Body of pancreas (tissue), 4 donors: Measurements from ENCODE around the gene CPSF4L. TPM values are rescaled to one million over a fixed set of nuclear protein-coding genes. Genes with fewer than 3 reads are reported as not detected.

Experiments
- ATAC-seq: fragments of 150-250 bp; one replicate; pipeline ENCODE4 v1.9.1; 2016
- DNase-seq, 4 donors: peaks; one replicate each; pipeline ENCODE4 v3.0.0-alpha.2; 2019
- H3K27ac ChIP-seq, 4 donors: fragments of 200-600 bp; sonication (generic); 1 replicate in 3 of 4; 2 replicates in 1 of 4; pipeline versions ENCODE4 v1.5.1 to v1.6.1; 2016 to 2019; ENCODE audit warnings: mild to moderate bottlenecking in 1 of 4, mixed read lengths in 1 of 4, moderate library complexity in 1 of 4
- H3K27me3 ChIP-seq, 2 donors: fragments of 200-600 bp; sonication (generic); one replicate each; pipeline ENCODE4 v1.6.0; 2016; ENCODE audit warnings: mild to moderate bottlenecking in 1 of 2
- H3K36me3 ChIP-seq, 2 donors: fragments of 200-600 bp; sonication (generic); replicated peaks in 1 of 2; 2 replicates each; pipeline ENCODE4 v1.5.1; 2016; ENCODE audit warnings: low read depth in 2 of 2; ENCODE audit not compliant: insufficient read depth in 1 of 2
- H3K4me1 ChIP-seq: fragments of 200-600 bp; sonication (generic); one replicate; pipeline ENCODE4 v1.6.0; 2016
- H3K4me3 ChIP-seq, 2 donors: fragments of 200-600 bp; sonication (generic); 1 replicate in 1 of 2; 2 replicates in 1 of 2; pipeline ENCODE4 v1.5.1; 2016 to 2019
- H3K9me3 ChIP-seq, 3 donors: fragments of 200-600 bp; sonication (generic); 1 replicate in 2 of 3; 2 replicates in 1 of 3; pipeline ENCODE4 v1.5.1; 2016
- POLR2A ChIP-seq, 3 donors: fragments of 450-650 bp; IDR thresholded peaks; one replicate each; pipeline ENCODE4 v1.6.1; 2016; ENCODE audit warnings: antibody characterized with exemption in 3 of 3, mild to moderate bottlenecking in 2 of 3
- WGBS, 2 donors: methylation state at CpG; one replicate each; pipeline ENCODE4 v1.1.5; 2017; 5-methylcytosine and 5-hydroxymethylcytosine counted together
- intact Hi-C: fragments of 100-400 bp; cut with DNase I; formaldehyde crosslinking; loops from one replicate; pipeline ENCODE4 v1.15.1; 2023
- total RNA-seq, 2 donors: library from RNA; depleted of rRNA; stranded (reverse); fragments of >200 nt; gene quantifications; one replicate each; pipeline ENCODE4 v1.1.0, GENCODE V29; 2016
- TF ChIP-seq, protein P1 (sequence below), 7 experiments: fragments of 450-650 bp in 4 of 7; fragments of 200-600 bp in 3 of 7; sonication (generic) in 3 of 7; IDR thresholded peaks; one replicate each; pipeline ENCODE4 v1.5.1; 2016 to 2019; ENCODE audit warnings: antibody characterized with exemption in 7 of 7

The CPSF4L gene
- total RNA-seq, 2 donors from 2014 or later: not detected

DNA sequence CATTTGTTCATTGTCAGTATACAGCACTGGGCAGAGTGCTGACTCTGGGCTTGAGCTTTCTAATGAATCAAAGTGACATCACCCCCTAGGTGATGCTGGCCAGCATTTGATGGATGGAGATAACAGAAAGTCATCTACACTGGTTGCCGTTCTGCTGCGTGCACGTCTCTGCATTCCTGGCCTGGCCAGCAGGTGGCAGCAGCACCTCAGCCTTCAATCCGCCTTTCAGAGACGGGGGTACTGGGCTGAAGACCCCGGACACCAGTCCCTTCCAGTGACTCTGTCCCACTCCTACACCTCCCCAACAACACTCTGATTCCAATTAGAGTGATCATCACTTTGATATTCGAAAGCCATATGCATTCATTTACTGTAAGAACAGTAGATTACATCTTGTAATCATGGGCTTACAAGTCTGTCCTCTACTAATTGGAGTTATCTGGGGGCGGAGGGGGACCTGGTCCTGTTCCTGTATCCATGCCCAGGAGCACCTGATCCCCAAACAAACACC, 6.0 kb downstream of the CPSF4L start:
- Histone ChIP-seq H3K27ac (no peak overlapping the region), H3K27me3 (no peaks in the 10 kb centered on the region)
- TF ChIP-seq, protein P1, sequence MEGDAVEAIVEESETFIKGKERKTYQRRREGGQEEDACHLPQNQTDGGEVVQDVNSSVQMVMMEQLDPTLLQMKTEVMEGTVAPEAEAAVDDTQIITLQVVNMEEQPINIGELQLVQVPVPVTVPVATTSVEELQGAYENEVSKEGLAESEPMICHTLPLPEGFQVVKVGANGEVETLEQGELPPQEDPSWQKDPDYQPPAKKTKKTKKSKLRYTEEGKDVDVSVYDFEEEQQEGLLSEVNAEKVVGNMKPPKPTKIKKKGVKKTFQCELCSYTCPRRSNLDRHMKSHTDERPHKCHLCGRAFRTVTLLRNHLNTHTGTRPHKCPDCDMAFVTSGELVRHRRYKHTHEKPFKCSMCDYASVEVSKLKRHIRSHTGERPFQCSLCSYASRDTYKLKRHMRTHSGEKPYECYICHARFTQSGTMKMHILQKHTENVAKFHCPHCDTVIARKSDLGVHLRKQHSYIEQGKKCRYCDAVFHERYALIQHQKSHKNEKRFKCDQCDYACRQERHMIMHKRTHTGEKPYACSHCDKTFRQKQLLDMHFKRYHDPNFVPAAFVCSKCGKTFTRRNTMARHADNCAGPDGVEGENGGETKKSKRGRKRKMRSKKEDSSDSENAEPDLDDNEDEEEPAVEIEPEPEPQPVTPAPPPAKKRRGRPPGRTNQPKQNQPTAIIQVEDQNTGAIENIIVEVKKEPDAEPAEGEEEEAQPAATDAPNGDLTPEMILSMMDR (IDR thresholded peaks at IDR 0.05): peak; percentile 91 to 99 (median 95)
- TF ChIP-seq POLR2A (IDR thresholded peaks at IDR 0.05): no peak

DNA sequence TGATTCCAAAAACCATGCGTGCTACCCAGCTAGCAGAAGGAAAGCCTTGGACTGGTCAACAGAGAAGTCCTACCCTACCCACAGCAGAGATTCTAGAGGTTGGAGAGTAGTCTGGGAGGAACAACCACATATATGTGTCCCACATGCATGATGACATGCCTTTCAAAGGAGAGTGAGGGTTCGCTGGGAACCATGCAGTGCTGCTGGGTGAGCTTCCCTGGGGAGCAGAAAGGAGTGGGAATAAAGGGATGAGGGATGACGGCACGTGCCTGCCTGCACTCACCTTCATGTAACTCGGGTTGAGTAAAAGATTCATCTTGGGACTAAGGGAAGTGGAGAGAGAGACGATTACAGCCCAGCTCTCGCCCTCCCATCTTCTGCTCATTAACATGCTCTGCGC, 9.8 kb downstream of the CPSF4L start:
- no peak for ATAC-seq
- TF ChIP-seq, protein P1 (IDR thresholded peaks at IDR 0.05): no peak
- TF ChIP-seq POLR2A (IDR thresholded peaks at IDR 0.05): no peak
- Histone ChIP-seq H3K27me3 (no peaks in the 10 kb centered on the region), H3K36me3 (no peaks in the 10 kb centered on the region), H3K4me1 (no peaks in the 10 kb centered on the region), H3K4me3 (no peak overlapping the region), H3K27ac (no peak overlapping the region), H3K9me3 (no peaks in the 10 kb centered on the region)
- DNase-seq: no peak
- WGBS, 2 donors: 74 to 79% methylated on average over 8 of the region's 8 CpGs
- intact Hi-C loops: loop anchor here (10.0 kb wide), 2 partner anchors 63 to 517 kb away; partner anchors contain the start of gene CDC42EP4

More for the DNA sequence above, 6.0 kb downstream of the CPSF4L start:
- intact Hi-C loops: loop anchor here (2.0 to 10.0 kb wide), 3 partner anchors 59 to 521 kb away; partner anchors contain the start of gene CDC42EP4
- DNase-seq: peak; percentile 42 to 64 (median 56)
- WGBS, 2 donors: 0 to 3% methylated on average over 7 to 8 of the region's 8 CpGs
- H3K36me3 ChIP-seq: no peaks in the 10 kb centered on the region
- H3K4me3 ChIP-seq: no peak overlapping the region
- peak; percentile 77 for ATAC-seq
- H3K9me3 ChIP-seq: no peaks in the 10 kb centered on the region
- H3K4me1 ChIP-seq: peaks cover under 1% of the 10 kb centered on the region

DNA sequence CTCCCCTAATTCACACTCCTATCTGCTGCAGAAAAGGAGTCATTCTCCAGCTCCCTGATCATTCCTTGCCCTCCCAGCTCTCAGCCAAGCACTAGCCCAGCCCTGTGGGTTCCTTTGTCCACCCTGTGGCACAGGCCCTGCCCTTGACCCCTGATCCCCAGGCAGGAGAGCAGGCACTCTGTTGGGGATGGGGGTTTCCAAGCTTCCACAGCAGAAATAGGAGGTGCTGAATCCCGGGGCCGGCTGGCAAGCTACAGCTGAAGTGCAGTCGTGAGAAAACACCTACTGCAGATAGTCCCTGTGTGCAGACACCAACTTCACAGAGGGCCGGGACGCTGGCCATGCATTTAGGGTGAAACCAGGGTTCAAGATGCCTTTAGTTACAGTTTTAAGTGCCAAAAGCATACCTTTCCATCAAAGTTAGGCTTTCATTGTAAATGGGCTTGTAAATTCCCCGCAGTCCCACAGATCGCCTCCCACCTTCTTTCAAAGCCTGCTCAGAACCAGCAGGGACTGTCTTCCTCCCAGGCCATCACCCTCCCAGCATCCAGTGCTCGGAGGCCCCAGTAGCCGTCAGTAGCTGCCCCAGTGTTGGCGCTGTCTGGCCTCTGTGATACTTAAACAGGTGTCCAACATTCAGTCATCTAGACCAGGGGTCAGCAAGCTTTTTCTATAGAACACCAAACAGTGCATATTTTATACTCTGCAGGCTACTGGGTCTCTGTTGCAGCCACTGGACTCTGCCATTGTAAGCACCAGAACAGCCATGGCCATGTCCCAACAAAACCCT, 10.6 kb downstream of the CPSF4L start:
- no peaks in the 10 kb centered on the region for H3K27me3 ChIP-seq
- no peak for ATAC-seq
- H3K4me3 ChIP-seq: no peak overlapping the region
- H3K36me3 ChIP-seq: no peaks in the 10 kb centered on the region
- no peak overlapping the region for H3K27ac ChIP-seq
- H3K4me1 ChIP-seq: no peaks in the 10 kb centered on the region
- WGBS, 2 donors: 64% methylated on average over 8 to 10 of the region's 10 CpGs
- DNase-seq: no peak
- intact Hi-C loops: loop anchor here (10.0 kb wide), 2 partner anchors 64 to 516 kb away; partner anchors contain the start of gene CDC42EP4
- TF ChIP-seq, protein P1 (IDR thresholded peaks at IDR 0.05): no peak
- no peak for TF ChIP-seq POLR2A (IDR thresholded peaks at IDR 0.05)
- H3K9me3 ChIP-seq: no peaks in the 10 kb centered on the region

DNA sequence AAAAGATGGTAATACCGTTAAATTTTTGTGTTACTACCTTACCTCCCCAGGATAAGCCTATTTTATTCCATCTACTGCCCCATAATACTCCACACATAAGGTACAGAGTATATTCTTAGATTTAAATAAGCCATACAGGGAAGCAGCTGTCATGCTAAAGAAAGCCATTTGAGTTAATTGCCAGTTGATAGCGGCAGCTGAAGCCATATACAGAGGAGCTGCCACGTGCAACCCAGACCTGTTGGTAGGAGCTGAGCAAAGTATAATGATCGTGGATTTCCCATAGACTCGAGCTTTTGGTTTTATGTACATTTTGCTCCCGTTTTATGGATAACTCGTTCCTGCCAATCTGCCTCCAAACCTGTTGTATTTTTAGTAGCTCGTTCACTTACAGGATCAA, 12.0 kb downstream of the CPSF4L start:
- intact Hi-C loops: loop anchor here (10.0 kb wide), 2 partner anchors 65 to 515 kb away; partner anchors contain the start of gene CDC42EP4
- H3K27ac ChIP-seq: no peak overlapping the region
- H3K9me3 ChIP-seq: no peaks in the 10 kb centered on the region
- DNase-seq: no peak
- H3K27me3 ChIP-seq: no peaks in the 10 kb centered on the region
- 79% methylated on average over 8 of the region's 8 CpGs for WGBS, 2 donors
- no peak for TF ChIP-seq POLR2A (IDR thresholded peaks at IDR 0.05)
- TF ChIP-seq, protein P1 (IDR thresholded peaks at IDR 0.05): no peak
- H3K36me3 ChIP-seq: no peaks in the 10 kb centered on the region
- no peak overlapping the region for H3K4me3 ChIP-seq
- H3K4me1 ChIP-seq: no peaks in the 10 kb centered on the region
- no peak for ATAC-seq
